ENCODE results near the gene RHOG.

The RHOG gene

DNA sequence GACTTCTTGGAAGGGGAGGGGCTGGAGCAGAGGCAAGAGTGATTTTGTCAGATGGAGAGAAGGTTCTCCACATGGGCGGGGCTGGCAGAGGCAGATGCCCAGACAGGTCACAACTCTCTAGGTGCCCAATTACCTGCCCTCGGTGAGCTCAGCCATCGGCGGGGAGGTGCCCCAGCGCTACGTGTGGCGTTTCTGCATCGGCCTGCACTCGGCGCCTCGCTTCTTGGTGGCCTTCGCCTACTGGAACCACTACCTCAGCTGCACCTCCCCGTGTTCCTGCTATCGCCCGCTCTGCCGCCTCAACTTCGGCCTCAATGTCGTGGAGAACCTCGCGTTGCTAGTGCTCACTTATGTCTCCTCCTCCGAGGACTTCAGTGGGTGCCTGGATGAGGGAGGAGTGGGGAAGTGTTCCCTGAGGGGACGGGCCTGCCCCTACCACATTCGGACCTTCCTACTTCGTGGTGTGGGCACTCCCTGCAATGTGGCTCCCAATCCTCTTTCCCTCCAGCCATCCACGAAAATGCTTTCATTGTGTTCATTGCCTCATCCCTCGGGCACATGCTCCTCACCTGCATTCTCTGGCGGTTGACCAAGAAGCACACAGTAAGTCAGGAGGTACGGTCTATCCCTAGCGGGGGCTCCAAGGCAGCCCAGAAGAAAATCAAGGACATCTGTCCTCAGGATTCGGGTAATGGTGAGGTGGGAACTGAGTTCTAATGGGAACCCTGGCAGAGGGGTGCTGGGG is 16.8 kb downstream of the RHOG start:
- Histone ChIP-seq H3K9me3 (no peaks in the 10 kb centered on the region), H3K4me3 (ENCODE audit: low read depth, low read length) (no peak overlapping the region), H3K4me1 (no peaks in the 10 kb centered on the region), H3K27me3 (no peaks in the 10 kb centered on the region), H3K36me3 (no peaks in the 10 kb centered on the region)
- no peak for DNase-seq
- TF ChIP-seq, protein P1, sequence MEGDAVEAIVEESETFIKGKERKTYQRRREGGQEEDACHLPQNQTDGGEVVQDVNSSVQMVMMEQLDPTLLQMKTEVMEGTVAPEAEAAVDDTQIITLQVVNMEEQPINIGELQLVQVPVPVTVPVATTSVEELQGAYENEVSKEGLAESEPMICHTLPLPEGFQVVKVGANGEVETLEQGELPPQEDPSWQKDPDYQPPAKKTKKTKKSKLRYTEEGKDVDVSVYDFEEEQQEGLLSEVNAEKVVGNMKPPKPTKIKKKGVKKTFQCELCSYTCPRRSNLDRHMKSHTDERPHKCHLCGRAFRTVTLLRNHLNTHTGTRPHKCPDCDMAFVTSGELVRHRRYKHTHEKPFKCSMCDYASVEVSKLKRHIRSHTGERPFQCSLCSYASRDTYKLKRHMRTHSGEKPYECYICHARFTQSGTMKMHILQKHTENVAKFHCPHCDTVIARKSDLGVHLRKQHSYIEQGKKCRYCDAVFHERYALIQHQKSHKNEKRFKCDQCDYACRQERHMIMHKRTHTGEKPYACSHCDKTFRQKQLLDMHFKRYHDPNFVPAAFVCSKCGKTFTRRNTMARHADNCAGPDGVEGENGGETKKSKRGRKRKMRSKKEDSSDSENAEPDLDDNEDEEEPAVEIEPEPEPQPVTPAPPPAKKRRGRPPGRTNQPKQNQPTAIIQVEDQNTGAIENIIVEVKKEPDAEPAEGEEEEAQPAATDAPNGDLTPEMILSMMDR (IDR thresholded peaks at IDR 0.05; ENCODE audit: low read depth, low read length), result no peak

DNA sequence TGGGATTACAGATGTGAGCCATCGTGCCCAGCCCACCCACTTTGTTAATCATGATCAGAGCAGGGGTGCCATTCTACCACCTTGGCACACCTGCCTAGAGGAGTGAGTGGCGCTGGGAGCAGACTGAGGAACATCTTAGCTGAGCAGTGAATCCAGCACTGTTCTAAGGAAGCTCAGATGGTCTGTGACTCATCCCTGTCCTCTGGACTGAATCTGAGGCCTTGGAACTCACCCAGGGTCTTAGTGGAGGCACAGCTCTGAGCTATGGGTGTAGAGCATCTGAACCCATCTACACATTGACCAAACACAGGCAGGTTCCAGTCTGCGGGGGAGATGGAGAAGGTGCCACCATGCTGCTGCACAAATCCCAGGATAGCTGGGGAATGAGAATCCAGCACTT is 17.5 kb downstream of the RHOG start:
- TF ChIP-seq, protein P1 (IDR thresholded peaks at IDR 0.05; ENCODE audit: low read depth, low read length), result no peak
- no peak for DNase-seq
- Histone ChIP-seq H3K27me3 (no peaks in the 10 kb centered on the region), H3K36me3 (no peaks in the 10 kb centered on the region), H3K4me3 (ENCODE audit: low read depth, low read length) (no peak overlapping the region), H3K9me3 (no peaks in the 10 kb centered on the region), H3K4me1 (no peaks in the 10 kb centered on the region)

DNA sequence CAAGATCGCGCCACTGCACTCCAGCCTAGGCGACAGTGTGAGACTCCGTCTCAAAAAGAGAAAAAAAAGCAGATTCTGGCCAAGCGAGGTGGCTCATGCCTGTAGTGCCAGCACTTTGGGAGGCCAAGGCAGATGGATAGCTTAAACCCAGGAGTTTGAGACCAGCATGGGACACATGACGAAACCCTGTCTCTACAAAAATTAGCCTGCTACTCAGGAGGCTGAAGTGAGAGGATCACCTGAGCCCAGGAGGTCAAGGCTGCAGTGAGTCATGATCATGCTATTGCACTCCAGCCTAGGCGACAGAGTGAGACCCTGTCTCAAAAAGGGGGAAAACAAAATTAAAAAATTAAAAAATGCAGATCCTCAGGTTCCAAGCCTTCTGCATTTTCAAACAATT is 18.4 kb downstream of the RHOG start:
- no peak for DNase-seq
- TF ChIP-seq, protein P1 (IDR thresholded peaks at IDR 0.05; ENCODE audit: low read depth, low read length), result no peak
- Histone ChIP-seq H3K4me1 (no peaks in the 10 kb centered on the region), H3K4me3 (ENCODE audit: low read depth, low read length) (no peak overlapping the region), H3K9me3 (no peaks in the 10 kb centered on the region), H3K36me3 (no peaks in the 10 kb centered on the region), H3K27me3 (no peaks in the 10 kb centered on the region)

DNA sequence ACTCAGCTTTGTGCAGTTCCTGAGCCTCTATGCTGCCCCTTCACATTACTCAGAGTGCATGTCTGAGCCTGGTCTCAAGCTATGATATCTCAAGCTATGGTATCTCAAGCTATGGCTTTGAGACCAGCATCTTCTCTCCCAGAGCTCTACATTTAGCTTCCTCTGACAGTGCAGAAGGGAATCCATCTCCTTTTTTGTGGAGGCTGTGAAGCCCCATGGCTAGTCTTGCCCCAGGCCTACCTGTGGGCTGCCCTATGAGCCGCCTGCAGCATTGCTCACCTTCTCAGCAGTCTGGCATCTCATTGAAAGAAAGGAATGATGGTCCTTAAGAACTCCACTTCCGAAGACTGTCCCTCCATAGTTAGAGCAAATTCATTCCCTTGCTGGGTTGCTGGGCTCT is 19.8 kb downstream of the RHOG start:
- Histone ChIP-seq H3K9me3 (no peaks in the 10 kb centered on the region), H3K27me3 (no peaks in the 10 kb centered on the region), H3K36me3 (no peaks in the 10 kb centered on the region), H3K4me3 (ENCODE audit: low read depth, low read length) (no peak overlapping the region), H3K4me1 (no peaks in the 10 kb centered on the region)
- DNase-seq, result no peak
- TF ChIP-seq, protein P1 (IDR thresholded peaks at IDR 0.05; ENCODE audit: low read depth, low read length), result no peak

DNA sequence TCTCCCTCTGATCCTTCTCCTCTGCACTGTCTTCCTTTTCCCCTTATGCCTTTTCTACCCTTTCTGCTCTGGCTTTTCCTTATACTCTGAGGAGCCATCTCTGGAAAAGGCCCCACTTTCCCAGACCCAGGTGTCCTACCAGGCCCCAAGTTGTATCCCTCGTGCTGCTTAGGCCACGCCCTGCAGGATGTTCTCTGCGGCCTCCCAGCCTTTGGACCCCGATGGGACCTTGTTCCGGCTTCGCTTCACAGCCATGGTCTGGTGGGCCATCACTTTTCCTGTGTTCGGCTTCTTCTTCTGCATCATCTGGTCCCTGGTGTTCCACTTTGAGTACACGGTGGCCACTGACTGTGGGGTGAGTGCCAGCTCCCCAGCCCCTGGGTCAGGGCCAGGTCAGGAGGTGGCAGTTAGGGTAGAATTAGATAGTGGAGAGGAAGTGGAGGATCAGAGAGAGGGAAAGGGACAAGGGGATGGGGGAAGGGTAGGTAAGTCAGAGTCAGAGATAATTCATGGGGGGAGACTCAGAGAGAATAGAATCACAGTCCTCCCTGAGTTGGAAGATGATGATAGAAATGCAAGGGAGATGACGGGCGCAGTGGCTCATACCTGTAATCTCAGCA is 23.5 kb downstream of the RHOG start:
- H3K9me3 ChIP-seq, result no peaks in the 10 kb centered on the region
- H3K27me3 ChIP-seq, result no peaks in the 10 kb centered on the region
- H3K36me3 ChIP-seq, result no peaks in the 10 kb centered on the region
- no peaks in the 10 kb centered on the region for H3K4me1 ChIP-seq
- no peak overlapping the region for H3K4me3 ChIP-seq (ENCODE audit: low read depth, low read length)
- no peak for DNase-seq
- TF ChIP-seq, protein P1 (IDR thresholded peaks at IDR 0.05; ENCODE audit: low read depth, low read length), result no peak

DNA sequence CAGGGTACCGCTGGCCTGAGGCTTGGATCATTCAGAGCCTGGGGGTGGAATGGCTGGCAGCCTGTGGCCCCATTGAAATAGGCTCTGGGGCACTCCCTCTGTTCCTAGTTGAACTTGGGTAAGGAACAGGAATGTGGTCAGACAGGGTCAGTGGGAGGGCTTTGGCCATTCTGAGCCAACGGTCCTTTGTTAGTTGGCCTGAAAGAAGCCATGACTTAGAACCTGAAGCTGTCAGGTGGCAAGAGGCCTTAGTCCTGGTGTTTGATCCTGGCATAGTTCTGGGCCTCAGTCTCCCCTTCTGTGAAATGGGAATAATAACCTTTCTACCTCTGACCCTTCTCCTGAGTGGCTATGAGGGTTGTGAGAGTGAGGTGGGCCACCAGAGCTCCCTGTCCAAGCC is 24.1 kb downstream of the RHOG start:
- H3K36me3 ChIP-seq, result no peaks in the 10 kb centered on the region
- no peaks in the 10 kb centered on the region for H3K9me3 ChIP-seq
- TF ChIP-seq, protein P1 (IDR thresholded peaks at IDR 0.05; ENCODE audit: low read depth, low read length), result no peak
- no peak for DNase-seq
- H3K4me1 ChIP-seq, result no peaks in the 10 kb centered on the region
- H3K27me3 ChIP-seq, result no peaks in the 10 kb centered on the region
- no peak overlapping the region for H3K4me3 ChIP-seq (ENCODE audit: low read depth, low read length)

Data from BE2C (cell line).